Caco-2 (cell line): ENCODE results near the gene ALDH1A3. TPM values are rescaled to one million over a fixed set of nuclear protein-coding genes. Genes with fewer than 3 reads are reported as not detected.

ENCODE experiments used
- BruUV-seq: library from RNA; stranded (reverse); fragments of 400-500 nt; replicated peaks from 2 replicates; lab custom pipeline; 2021; lab: Mats Ljungman, UMichigan
- CTCF ChIA-PET: fragments of 300-600 bp; sonication (Branson Sonifier 250); formaldehyde crosslinking; loops from one replicate; lab custom pipeline; 2022; ENCODE audit warnings: antibody characterized with exemption; lab: Charles Lee
- POLR2A ChIA-PET: fragments of 300-600 bp; sonication (Branson Sonifier 250); formaldehyde crosslinking; loops from one replicate; lab custom pipeline; 2022; ENCODE audit warnings: antibody characterized with exemption; lab: Charles Lee
- DNase-seq, 2 experiments: peaks; one replicate each; pipeline versions ENCODE4 v3.0.0 to v3.0.0-alpha.2; 2020 to 2022
- H3K27me3 ChIP-seq: replicated peaks from 2 replicates; pipeline ENCODE4 v1.6.0; 2011; ENCODE audit warnings: low read length; ENCODE audit not compliant: control insufficient read depth, insufficient read depth
- H3K36me3 ChIP-seq: 2 replicates; pipeline ENCODE4 v1.5.1; 2011; ENCODE audit warnings: low read length; ENCODE audit not compliant: control insufficient read depth, insufficient read depth
- H3K4me1 ChIP-seq: fragments of 250-450 bp; sonication (Bioruptor Pico); 2 replicates; pipeline ENCODE4 v1.5.1; 2020; ENCODE audit warnings: mild to moderate bottlenecking
- H3K4me3 ChIP-seq: 2 replicates; pipeline ENCODE4 v1.5.1; 2011; ENCODE audit warnings: low read depth, mild to moderate bottlenecking, control low read depth, low read length
- H3K9me3 ChIP-seq: fragments of 250-450 bp; sonication (Bioruptor Pico); 2 replicates; pipeline ENCODE4 v1.5.1; 2020; ENCODE audit warnings: mild to moderate bottlenecking, moderate library complexity
- H3K27ac Mint-ChIP-seq: one replicate; pipeline ENCODE4 v1.8.0; 2022; ENCODE audit warnings: mixed read lengths; ENCODE audit not compliant: unreplicated experiment
- H3K27me3 Mint-ChIP-seq: one replicate; pipeline ENCODE4 v1.8.0; 2022; ENCODE audit warnings: mixed read lengths; ENCODE audit not compliant: insufficient read depth, unreplicated experiment
- H3K36me3 Mint-ChIP-seq: one replicate; pipeline ENCODE4 v1.8.0; 2022; ENCODE audit warnings: mild to moderate bottlenecking, mixed read lengths; ENCODE audit not compliant: insufficient read depth, unreplicated experiment
- H3K4me1 Mint-ChIP-seq: one replicate; pipeline ENCODE4 v1.8.0; 2022; ENCODE audit warnings: low read depth, mixed read lengths; ENCODE audit not compliant: unreplicated experiment
- H3K4me3 Mint-ChIP-seq: one replicate; pipeline ENCODE4 v1.8.0; 2022; ENCODE audit warnings: mild to moderate bottlenecking, moderate library complexity, mixed read lengths; ENCODE audit not compliant: unreplicated experiment
- H3K9me3 Mint-ChIP-seq: one replicate; pipeline ENCODE4 v1.8.0; 2022; ENCODE audit warnings: mixed read lengths; ENCODE audit not compliant: unreplicated experiment
- intact Hi-C: fragments of 100-400 bp; cut with micrococcal nuclease; formaldehyde crosslinking; loops from one replicate; pipeline ENCODE4 v1.10.0; 2022; ENCODE audit not compliant: unreplicated experiment
- total RNA-seq: library from RNA; stranded (reverse); gene quantifications from 2 replicates; pipeline ENCODE4 v1.2.3, GENCODE V29; 2022
- TF ChIP-seq, protein P1 (sequence below), 2 experiments: fragments of 200-600 bp in 1 of 2; IDR thresholded peaks; 1 replicate in 1 of 2; 2 replicates in 1 of 2; pipeline versions ENCODE4 v1.5.1 to v1.8.0; 2011 to 2022; ENCODE audit warnings: antibody characterized with exemption in 1 of 2, control low read depth in 1 of 2, inconsistent platforms in 1 of 2, low read depth in 1 of 2, low read length in 1 of 2, mild to moderate bottlenecking in 1 of 2, moderate library complexity in 1 of 2; ENCODE audit not compliant: insufficient read depth in 1 of 2, severe bottlenecking in 1 of 2, unreplicated experiment in 1 of 2

The ALDH1A3 gene
- total RNA-seq, 1 experiment from 2014 or later, result 6.6 TPM

DNA sequence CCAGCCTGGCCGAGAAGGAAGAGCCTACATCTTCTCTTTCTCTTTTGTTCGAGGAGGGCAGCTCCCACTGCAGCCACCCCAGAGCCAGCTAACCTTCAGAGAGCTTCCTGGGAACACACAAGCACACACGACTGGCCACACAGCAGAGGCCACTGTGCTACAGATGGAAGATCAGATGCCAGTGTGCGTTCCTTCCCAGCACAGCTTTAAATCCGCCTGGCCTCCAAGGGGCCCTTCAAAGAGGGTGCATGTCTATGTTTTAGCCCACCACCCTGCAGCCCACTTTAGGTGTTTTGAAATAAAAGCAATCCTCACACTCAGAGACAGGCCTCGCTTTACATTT lies 12.4 kb downstream of the ALDH1A3 start:
- no peaks in the 10 kb centered on the region for H3K9me3 ChIP-seq
- Mint-ChIP-seq H3K27ac (no peak overlapping the region), H3K9me3 (no peaks in the 10 kb centered on the region), H3K27me3 (no peaks in the 10 kb centered on the region), H3K4me1 (peaks cover 5% of the 10 kb centered on the region), H3K4me3 (no peak overlapping the region), H3K36me3 (no peaks in the 10 kb centered on the region)
- BruUV-seq, result no TSS peak
- intact Hi-C loops, result no loop called here
- H3K4me3 ChIP-seq, result no peak overlapping the region
- no peaks in the 10 kb centered on the region for H3K27me3 ChIP-seq
- POLR2A ChIA-PET, result no interaction called here
- CTCF ChIA-PET, result no interaction called here
- no peak for DNase-seq
- peaks cover 8% of the 10 kb centered on the region; the same call in 1 of the 2 replicates for H3K4me1 ChIP-seq
- TF ChIP-seq, protein P1, sequence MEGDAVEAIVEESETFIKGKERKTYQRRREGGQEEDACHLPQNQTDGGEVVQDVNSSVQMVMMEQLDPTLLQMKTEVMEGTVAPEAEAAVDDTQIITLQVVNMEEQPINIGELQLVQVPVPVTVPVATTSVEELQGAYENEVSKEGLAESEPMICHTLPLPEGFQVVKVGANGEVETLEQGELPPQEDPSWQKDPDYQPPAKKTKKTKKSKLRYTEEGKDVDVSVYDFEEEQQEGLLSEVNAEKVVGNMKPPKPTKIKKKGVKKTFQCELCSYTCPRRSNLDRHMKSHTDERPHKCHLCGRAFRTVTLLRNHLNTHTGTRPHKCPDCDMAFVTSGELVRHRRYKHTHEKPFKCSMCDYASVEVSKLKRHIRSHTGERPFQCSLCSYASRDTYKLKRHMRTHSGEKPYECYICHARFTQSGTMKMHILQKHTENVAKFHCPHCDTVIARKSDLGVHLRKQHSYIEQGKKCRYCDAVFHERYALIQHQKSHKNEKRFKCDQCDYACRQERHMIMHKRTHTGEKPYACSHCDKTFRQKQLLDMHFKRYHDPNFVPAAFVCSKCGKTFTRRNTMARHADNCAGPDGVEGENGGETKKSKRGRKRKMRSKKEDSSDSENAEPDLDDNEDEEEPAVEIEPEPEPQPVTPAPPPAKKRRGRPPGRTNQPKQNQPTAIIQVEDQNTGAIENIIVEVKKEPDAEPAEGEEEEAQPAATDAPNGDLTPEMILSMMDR (IDR thresholded peaks at IDR 0.05; ENCODE audit: insufficient read depth in 1 of 2, low read depth in 1 of 2, low read length in 1 of 2, severe bottlenecking in 1 of 2, unreplicated experiment in 1 of 2), result no peak
- no peaks in the 10 kb centered on the region for H3K36me3 ChIP-seq

DNA sequence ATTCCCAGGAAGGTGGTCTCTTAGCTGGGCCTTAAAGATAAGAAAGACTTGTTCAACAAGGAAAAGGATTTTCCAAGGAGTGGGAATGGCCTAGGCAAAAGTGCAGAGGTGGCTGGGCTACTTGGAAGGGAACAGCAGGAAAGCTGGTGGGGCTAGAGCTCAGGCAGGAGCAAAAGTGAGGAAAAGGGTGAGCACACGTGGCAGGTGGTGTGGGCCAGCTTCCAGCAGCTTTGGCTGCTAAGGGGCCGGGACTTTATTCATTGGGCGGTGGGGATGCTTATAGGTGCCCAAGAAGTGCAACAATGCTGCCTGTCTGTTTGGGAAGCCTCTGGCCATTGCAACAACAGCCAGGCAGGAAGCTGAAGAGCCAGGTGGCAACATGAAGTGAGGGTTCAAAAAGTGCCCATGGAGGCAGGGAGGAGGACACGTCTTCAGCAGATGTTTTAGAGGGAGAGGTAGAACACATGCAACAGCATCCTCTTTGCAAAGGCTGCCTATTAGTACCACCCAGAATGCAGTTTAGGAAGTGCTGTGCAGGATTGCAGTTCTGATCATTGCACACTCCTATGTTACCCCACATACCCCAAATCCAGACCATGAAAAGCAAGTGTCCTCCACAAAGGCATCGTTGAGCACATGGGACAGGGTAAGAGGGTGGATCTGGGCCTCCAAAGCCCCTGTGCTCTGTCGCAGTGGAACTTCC lies 13.8 kb downstream of the ALDH1A3 start:
- Mint-ChIP-seq H3K4me3 (no peak overlapping the region), H3K27me3 (no peaks in the 10 kb centered on the region), H3K4me1 (peaks cover 5% of the 10 kb centered on the region), H3K36me3 (no peaks in the 10 kb centered on the region), H3K27ac (no peak overlapping the region), H3K9me3 (no peaks in the 10 kb centered on the region)
- BruUV-seq, result no TSS peak
- Histone ChIP-seq H3K9me3 (no peaks in the 10 kb centered on the region), H3K4me1 (peaks cover 11% of the 10 kb centered on the region), H3K27me3 (no peaks in the 10 kb centered on the region), H3K4me3 (no peak overlapping the region), H3K36me3 (no peaks in the 10 kb centered on the region)
- CTCF ChIA-PET, result no interaction called here
- POLR2A ChIA-PET, result no interaction called here
- intact Hi-C loops, result no loop called here
- no peak for DNase-seq
- TF ChIP-seq, protein P1 (IDR thresholded peaks at IDR 0.05; ENCODE audit: insufficient read depth in 1 of 2, low read depth in 1 of 2, low read length in 1 of 2, severe bottlenecking in 1 of 2, unreplicated experiment in 1 of 2), result no peak

DNA sequence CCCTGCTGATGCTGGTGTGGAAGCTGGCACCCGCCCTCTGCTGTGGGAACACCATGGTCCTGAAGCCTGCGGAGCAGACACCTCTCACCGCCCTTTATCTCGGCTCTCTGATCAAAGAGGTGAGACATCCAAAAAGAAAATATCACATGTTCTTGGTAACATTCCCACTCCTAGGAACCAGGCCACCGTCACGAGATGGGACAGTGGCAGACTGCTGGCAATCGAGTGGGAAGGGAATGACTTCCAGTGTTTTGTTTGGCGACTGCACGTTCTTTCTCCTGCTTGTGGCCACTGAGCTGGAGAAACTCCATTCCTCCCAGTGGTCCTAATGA lies 14.3 kb downstream of the ALDH1A3 start:
- intact Hi-C loops, result no loop called here
- POLR2A ChIA-PET, result no interaction called here
- H3K4me1 Mint-ChIP-seq, result peaks cover 5% of the 10 kb centered on the region
- CTCF ChIA-PET, result no interaction called here
- no peak for DNase-seq
- H3K9me3 ChIP-seq, result no peaks in the 10 kb centered on the region
- H3K9me3 Mint-ChIP-seq, result no peaks in the 10 kb centered on the region
- no peaks in the 10 kb centered on the region for H3K27me3 Mint-ChIP-seq
- H3K27ac Mint-ChIP-seq, result no peak overlapping the region
- H3K36me3 Mint-ChIP-seq, result no peaks in the 10 kb centered on the region
- peaks cover 16% of the 10 kb centered on the region for H3K4me1 ChIP-seq
- H3K36me3 ChIP-seq, result no peaks in the 10 kb centered on the region
- no peak overlapping the region for H3K4me3 ChIP-seq
- no peak overlapping the region for H3K4me3 Mint-ChIP-seq
- H3K27me3 ChIP-seq, result no peaks in the 10 kb centered on the region
- TF ChIP-seq, protein P1 (IDR thresholded peaks at IDR 0.05; ENCODE audit: insufficient read depth in 1 of 2, low read depth in 1 of 2, low read length in 1 of 2, severe bottlenecking in 1 of 2, unreplicated experiment in 1 of 2), result no peak
- no TSS peak for BruUV-seq
